HTR-8/SVneo (cell line): Measurements from ENCODE around the gene APOB.

ENCODE experiments used
- DNase-seq: peaks from one replicate; pipeline ENCODE4 v3.0.0; 2011; ENCODE audit warnings: low spot score, mixed read lengths; ENCODE audit not compliant: insufficient read length
- FAIRE-seq: peaks from 2 replicates; lab custom pipeline; 2011; peaks lifted over from hg19 to GRCh38; lab: Jason Lieb, UNC

The APOB gene

DNA sequence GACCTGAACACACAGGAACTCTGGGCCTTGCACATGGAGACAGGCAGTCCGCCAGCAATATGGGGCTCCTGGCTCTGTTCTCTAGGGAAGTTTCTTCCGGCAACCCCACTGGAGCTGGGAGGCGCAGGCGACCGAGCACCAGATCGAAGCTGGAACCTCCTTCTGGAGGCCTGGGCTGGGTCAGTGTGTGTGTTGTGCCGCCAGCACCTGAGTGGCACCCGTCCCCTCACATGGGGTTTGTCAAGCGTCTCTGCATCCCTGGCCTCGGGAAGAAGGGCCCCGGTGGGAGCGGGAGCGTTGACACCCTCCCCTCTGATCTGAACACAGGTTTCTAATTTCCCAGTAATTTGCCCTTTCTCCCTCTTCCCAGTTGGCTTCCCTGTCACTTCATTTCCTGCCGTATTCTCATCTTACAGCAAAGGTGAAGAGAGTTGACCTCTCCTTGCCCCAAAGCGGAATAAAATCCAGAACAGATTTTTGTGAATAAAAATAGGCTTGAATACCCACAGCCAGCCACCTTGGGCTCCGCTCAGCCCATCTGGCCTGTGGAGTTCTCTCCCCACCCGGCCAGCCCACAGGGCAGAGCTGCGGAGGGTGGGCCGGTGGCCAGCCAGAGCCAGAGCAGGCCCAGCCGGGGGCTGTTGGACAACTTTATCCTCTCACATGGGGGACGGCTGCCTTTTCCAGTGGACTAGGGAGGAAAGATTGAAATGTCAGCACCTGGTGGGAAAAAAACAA lies 85.9 kb downstream of the APOB start:
- no peak for DNase-seq

DNA sequence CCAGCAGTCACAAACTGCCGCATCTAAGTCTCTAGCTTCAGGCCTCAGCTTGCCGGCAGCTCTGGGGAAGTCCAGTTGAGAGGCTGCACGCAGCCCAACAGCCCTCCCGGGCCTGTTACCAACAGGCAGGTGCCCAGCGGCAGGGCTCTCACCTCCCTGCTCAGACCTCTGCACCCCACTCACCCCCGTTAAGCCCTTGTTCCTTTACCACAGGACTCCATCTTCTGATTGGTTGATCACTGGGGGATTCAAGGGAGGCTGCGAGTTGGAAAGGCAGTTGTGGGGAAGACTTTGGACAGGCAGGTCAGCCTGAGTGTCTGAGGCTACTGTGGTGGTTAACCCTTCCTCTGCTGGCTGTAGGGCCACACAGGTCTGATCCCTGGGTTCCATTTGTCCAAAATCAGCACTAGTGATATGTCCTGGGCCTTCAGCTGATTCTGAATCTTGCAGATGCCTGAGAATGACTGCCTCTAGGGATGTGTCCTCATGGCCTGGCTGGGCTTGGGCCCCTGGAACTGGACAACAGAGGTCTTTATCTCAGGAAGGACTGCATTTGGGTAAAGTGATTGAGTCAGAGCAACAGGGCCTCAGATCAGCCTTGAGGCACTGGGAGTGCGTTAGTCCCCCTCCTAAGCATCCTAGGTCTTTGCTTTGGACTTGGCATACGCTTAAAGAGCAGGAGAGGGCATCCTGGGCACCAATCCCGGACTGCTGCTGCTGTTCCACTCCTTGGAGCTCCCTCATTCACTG lies 88.4 kb downstream of the APOB start:
- DNase-seq: no peak

More for the DNA sequence above, 85.9 kb downstream of the APOB start:
- no peak for FAIRE-seq

DNA sequence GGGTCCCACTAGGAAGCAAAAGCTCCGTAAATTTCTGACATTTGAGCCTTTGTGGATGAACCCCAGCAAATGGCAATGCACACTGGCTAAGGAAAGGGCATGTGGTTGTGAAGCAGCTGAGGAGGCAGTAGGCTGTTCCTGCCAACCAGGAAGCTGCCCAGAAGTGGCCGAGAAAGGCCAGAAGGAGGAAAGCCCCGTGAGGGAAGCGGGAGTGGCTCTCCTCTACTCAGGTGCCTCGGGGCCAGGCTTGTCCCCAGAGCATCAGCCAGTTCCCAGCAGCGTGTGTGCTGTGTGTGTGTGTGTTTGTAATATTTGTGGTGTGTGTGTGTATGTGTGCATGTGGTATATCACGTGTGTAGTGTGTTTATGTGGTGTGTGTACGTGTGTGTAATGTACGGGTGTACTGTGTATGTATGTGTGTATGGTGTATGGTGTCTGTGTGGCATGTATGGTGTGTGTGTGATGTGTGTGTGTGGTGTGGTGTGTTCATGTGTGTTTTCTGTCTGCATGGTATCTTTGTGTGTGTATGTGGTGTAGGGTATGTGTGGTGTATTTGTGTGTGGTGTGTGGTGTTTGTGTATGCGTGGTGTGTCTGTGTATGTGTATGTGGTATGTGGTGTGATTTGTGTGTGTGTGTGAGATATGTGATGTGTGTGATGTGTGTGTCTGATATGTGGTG lies 90.6 kb downstream of the APOB start:
- FAIRE-seq: no peak
- no peak for DNase-seq

More for the DNA sequence above, 88.4 kb downstream of the APOB start:
- no peak for FAIRE-seq
